HK-2 (cell line): ENCODE measurements around the gene SCYL1.
"Not testable (repeated sequence)": the region's sequence is repeated elsewhere in the genome, so short reads cannot be mapped to it uniquely, and the experiment has no call there.

ENCODE experiments used
- DNase-seq: peaks from one replicate; pipeline ENCODE4 v3.0.0-alpha.2; 2018; ENCODE audit not compliant: unreplicated experiment

The SCYL1 gene

DNA sequence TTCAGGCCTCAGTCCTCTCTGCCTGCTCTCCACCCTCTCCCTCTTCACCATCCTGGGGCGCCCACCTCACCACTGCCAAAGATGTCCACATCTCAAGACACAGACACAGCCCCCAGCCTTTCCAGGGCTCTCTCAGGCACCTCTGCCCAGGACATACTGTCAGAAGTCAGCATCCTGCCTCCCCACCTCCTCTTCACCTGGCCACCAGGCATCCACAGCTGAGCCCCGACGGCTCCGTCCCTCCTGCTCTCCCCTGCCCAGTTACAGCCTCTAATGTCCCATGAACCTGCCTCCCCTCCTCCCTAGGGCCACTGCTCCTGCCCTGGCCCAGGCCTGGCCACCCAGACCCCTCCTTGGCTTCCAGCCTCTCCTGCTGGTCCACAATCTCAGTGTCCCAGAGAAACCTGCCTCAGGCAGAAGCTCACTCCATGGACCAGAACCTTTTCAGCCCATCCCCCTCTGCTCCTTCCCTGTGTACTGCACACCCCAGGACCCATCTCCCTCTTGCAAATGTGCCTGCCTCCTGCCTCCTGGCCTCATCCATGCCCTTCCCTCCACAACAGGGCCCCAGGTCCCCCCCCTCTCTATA lies 30.1 kb downstream of the SCYL1 start:
- DNase-seq = no peak

DNA sequence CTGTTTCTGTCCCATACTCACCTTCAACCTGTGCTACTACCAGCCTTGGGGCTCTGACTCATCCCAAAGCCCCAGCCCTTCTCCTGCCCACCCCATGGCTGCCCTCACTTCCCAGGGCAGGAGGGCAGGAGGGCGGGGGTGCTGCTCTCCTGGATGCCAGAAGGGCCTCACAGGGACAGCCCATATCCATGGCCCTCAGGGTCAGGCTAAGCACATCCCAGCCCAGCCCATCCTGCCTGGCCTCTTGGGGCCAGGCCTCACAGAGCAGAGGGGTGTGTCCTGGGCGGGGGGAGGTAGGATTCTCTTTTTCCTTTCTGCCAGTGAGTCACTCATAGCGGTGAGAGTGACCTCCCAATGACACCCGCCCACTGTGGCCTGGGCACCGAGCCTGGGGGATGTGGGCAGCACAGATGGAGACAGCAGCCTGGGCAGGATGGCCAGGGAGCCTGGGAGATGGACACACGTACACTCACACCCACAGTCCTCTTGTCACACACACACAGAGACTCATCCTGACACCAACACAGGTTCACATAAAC lies 30.9 kb downstream of the SCYL1 start:
- peak; percentile 85 for DNase-seq

DNA sequence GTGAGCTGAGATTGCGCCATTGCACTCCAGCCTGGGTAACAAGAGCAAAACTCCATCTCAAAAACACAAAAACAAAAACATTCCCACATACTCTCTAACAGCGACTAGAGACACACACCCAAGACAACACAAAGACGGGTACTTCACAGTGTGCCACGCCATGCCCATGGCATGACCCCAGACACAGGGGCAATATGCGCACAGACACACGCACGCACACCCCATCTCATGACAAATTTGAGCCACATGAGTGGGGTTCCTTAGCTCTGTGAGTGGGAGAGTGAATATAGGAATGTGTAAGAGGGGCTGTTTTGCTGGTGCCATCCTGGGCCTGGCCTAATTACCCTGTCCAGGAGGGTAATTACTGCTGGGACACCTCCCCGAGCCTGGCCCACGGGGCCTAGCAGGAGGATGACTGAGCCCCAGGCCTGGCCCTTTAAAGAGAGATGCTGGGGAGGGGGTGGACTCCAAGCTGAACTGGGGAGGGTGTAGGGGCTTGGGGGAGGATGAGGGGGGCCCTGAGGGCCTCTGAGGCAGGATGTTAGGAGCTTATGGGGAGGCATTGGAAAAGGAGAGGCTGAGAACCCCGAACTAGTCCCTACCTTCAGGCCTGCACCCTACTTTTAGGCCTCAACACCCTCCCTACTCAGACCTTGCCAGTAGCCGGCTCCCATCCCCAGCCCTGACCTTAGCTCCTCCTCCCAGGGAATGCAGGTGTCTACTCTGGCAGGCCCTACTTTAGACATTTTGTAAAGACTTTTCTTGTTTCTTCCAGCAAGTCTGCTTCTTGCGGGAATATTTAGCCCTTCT lies 31.8 kb downstream of the SCYL1 start:
- DNase-seq = no peak

DNA sequence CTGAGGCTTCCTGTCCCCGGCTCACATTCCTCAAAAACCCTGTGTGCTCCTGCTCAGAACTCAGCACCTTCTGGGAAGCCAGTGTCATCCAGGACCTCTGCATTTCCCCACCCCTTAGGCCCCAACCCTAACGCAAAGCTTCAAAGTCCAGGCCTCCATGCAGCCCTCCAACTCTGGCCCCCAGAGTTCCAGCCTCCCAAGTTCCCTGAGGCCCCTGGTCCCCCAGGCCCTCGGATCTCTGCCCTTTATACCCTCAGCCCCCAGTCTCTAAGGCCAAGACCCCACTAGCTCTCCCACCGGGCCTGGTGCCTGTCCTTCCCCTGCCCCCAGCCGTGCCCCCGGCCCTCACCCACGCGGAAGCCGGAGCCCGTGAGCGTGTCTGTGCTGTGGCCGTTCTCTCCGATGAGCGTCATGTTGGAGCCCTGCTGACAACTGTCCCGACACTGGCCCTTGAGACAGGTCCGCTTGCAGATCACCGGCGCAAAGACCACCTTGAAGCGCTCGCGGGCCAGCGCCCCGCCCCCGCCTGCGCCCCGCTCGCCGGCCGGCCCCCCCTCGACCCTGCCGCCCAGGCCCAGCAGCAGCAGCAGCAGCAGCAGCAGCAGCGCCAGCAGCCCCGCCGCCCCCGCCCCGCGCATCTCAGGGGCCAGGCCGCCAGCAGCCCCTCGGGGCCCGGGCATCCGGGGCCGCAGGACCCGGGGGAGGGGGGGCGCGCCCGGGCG lies 32.6 kb downstream of the SCYL1 start:
- DNase-seq = no peak

DNA sequence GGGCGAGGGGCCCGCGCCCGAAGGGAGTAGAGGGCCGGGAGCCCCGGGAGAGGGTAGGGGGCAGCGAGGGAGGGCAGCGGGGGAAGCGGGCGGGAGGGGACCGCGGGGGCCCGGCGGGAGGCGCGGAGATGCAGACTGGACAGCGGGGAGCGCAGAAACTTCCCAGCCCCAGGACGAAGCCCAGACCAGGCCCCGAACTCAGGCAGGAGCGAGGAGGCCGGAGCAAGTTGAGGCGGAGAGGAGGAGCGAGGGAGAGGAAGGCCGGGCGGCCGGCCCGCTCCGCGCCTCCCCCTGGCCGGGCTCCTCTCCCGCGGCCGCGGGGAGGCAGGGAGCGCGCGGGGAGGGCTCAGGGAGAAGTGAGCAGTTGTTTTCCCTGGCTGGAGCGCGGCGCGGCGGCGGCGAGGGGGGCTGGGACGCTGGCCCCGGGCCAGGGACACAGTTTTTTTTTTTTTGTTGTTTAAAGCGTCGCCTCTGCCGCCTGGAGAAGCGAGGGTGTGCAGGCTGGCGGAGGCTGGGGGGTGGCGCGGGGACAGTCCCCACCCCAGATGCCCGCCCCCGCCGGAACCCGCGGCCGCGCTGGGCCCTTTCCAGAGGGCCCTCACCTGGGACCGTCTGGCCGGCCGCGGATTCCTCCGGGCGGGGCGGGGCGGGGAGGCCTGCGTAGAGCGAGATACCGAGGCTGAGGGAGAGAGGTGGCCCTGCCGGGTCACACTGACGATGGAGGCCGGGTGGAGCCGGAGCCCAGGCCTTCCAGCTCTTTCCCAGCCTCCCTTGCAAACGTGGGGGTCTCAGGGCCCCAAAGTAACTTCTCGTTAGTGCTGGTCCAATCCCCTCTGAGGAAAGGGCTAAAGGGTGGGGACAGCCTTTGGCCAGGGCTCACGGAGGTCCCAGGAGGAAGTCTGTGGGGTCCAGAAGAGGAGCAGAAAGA lies 33.4 kb downstream of the SCYL1 start, which contains the start of gene LTBP3:
LTBP3 (minus strand) TSS at position 358 of the 928 bp plus-strand sequence. CDS start 400 bp downstream, outside the sequence.
- DNase-seq = peak; percentile 75

DNA sequence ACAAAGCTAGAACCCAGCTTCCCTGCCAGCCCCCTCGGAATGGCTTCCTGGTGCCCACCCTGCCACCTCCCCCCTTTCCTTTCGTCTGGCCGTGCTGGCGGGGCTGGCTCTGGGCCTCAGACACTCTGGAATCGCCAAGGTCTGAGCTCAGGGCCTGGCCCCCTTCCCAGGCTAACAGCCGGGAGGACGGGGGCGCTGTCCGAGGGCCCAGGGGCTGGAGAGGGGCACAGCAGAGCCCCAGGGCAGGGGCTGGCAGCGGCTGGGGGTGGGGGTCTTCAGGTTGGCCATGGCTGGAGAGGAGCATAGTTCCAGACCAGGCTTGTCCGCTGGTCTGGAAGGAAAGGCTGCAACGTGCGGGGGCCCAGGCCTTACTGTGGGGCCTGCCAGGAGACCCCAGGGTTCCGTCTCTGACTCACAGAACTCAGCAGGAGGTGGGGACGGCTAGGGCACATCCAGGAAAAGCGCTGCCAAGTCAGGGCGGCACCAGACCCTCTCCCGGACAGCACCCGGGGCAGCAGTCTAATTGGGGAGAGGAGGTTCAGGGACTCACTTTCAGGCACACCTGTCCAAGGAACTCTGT lies 34.1 kb downstream of the SCYL1 start:
- DNase-seq = no peak

DNA sequence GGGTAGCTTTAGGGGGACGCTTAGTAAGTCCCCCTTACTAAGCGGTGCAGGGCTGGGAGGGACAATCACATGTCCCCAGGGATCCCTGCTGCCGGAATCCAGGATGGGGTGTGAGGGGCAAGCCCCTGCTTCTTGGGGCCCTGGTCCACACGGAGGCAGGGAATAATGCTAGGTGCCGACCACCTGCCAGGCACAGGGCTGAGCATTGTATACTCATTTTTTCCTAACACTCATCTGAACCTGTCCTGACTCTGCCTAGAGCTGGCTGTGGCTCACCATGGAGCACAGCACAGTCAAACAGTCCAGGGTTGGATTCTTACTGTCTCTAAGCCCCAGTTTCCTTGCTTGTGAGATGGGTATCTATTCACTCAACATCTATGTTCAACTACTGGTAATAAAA lies 34.7 kb downstream of the SCYL1 start:
- DNase-seq = no peak

DNA sequence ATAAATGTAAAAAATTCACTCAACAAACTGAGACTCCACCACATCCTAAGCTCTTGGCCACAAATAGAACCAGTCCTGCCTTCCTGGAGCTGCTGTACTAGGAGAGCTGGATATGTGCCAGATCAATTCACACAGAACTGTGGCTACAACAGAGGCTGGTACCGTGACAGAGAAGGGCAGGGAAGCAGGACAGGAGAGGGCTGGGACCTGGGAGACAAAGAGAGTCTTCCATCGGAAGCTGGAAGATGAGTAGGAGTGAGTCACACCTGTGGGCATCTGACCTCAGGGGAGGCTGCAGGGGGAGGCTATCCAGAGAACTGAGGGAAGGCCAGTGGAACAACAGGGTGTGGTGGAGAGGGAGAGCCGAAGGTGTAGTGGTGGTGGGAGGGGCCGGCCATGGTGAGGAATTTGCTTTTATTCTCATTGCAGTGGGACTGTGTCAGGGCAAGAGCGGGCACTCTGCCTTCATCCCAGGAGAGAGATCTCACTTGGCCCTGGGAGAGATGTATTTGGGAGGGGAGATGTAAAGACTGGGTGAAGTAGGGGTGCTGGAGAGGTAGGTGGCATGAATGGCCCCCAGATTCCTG lies 35.2 kb downstream of the SCYL1 start:
- DNase-seq = peak; percentile 77

DNA sequence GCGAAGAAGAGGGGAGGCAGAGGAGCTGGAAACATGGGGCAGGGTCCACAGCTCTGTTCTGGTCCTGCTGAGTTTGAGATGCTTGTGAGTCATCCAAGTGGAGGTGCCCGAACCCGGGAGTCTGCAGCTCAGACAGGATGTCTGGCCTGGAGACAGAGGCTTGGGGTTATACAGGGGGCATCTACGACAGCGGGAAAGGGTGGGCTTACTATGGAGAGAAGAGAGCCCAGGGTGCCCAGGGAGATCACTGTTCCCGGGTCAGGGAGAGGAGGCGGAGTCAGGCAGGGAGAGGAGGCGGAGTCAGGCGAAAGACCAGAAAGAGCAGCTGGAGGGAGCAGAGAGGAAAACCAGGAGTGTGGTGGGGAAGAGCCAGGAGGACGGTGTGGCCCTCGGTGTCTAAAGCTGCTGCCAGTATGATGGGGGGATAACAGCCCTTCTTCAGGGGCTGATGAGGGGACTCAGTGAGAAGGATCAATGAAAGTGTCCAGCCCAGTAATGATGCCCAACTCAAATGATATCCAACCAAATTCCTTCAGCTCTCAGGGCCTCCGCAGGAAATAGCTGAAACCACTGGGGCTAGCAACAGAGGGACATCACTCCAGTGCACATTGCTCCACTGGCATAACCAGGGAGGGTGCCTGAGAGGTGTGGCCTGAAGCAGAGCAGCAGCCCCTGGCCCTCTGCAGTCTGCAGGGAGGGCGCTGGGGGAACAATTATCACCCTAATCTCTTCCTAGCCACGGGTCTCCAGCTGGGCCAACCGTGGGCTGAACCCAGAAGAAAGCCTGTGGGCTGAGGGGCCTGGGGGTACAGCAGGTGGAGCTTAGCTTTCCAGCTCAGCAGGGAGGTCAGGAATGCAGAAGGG lies 35.9 kb downstream of the SCYL1 start:
- peak; percentile 58 for DNase-seq

DNA sequence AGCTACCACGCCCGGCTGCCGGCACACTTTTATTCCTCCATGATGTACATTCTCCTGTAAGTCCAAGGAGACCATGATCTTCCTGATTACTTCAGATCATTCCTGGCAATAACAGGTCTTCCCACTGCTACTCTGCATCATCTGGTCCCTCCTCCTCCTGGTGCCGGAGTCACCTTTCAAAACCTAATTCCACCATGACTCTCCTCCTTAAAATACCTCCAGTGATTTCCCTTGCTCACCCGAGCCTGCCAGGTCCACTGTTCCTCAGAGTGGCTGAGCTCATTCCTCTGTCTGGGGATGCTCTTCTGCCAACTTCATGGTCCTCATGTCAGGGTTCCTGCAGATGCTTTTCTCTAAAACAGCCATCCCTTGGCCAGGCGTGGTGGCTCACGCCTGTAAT lies 37.1 kb downstream of the SCYL1 start:
- no peak for DNase-seq

DNA sequence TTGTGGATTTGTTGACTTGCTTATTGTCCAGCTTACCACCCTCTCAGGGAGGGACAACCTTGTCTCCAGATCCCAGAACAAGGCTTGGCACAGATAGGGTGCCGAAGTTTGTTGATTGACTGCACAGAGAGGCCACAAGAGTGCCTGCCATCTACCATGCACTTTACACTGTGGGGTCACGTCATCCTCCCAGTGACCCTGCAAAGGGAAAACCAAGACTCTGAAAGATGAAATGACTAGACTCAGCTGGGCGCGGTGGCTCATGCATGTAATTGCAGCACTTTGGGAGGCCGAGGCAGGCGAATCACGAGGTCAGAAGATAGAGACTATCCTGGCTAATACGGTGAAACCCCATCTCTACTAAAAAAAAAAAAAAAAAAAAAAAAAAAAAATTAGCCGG lies 37.9 kb downstream of the SCYL1 start:
- no peak for DNase-seq

DNA sequence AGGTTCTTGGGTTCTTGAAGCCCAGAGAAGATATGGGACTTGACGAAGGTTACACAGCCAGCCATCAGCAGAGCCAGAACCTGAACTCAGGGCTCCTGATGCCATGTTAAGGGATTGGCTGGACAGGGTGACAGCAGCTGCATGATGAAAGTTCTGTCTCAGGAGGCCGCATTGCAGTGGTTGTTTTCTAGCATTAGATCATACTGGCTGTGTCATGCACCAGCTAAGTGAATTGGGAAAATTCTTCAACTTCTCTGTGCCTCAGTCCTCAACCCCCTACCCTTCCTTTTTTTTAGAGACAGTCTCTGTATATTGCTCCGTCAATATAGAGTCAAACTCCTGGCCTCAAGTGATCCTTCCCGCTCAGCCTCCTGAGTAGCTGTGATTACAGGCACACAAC lies 38.7 kb downstream of the SCYL1 start:
- DNase-seq = no peak

DNA sequence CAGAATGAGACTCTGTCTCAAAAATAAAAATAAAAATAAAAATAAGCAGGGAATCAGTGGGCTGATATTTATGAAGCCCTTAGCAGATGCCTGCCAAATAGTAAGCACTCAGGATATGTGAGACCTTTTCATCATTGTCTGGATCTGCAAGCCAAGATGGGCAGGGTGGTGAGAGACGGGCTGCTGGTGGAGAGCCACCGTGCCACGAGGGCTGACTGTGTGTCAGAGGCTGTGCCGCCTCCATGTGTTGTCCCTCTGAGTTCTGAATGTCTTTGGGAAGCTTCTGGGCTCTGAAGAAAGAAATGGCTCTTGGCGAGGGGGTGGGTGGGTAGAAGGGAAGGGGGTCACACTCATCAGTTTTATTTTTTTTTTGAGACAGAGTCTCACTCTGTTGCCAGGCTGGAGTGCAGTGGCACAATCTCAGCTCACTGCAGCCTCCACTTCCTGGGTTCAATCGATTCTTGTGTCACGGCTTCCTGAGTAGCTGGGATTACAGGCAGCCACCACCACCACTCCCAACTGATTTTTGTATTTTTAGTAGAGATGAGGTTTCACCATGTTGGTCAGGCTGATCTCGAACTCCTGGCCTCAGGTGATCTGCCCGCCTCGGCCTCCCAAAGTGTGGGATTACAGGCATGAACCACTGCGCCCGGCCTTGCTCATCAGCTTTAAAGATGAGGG lies 40.1 kb downstream of the SCYL1 start:
- not testable (repeated sequence) for DNase-seq

DNA sequence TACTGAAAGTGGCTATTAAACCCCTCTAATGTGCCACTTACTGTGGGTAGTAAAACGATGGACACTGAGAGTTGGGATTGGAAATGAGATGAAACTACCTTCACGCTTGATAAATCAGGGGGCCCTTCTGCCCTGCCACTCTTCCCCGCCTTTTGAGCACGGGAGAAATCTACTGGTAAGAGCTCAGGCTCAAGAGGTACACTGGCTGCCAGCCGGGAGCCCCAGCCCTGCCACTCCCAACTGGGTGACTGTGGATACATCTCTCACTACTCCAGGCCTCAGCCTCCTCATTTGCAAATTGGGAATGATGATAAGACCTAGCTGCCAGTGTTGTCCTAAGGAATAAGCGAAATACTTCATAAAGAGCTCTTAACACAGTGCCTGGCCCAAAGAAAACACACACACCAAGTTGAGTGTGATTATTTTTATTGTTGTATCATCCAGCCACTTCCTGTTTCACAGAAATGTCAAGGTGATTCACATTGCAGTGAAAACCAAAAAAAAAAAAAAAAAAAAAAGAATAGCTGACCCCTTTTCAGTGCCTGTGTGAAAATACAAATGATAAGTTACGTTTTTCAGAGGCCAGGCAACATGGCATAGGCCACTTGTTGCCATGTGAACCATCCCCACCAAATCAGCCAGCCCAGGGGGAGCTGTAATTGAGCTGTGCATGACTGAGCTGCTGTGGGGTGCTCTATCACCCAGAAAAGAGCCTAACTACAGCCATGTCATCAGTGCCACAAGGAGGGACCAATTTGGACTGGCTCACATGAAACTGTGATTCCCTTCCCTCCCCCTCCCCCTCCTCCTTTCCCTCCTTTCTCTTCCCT lies 41.0 kb downstream of the SCYL1 start:
- no peak for DNase-seq

DNA sequence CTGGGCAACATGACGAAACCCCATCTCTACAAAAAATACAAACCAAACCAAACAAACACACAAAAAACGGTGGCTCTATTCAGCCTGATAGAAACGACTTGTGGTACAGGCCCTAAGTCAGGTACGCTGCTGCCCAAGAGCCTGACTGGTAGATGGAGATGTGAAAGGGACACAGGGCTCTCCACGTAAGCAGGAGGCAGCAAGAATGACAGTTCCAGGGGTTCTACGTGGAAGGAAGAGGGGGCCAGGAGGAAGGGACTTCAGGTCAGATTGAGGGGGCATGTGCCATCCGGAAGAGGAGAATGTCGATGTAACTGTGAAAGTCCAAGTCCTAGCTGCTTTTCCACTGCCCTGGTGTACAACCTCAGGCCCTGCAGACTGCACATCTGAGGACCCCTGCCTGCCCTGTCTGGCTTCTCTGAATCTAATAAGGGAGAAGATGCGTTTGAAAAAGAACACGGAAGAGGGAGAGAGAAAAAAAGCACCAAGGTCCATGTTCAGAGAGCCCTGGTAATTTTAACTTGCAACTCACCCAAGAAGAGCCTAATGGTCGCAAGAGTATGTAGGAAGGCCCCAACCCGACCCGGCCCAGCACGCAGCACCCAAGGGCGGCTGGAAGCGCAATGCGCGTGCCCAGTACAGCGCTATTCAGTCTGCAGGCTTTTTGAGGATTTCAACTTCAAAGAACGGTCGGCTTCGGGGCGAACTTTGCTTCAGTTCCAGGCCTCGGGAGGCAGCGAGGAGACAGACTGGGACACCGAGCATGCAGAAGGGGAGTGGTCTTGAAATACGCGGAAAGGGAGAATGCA lies 44.5 kb downstream of the SCYL1 start:
- no peak for DNase-seq

DNA sequence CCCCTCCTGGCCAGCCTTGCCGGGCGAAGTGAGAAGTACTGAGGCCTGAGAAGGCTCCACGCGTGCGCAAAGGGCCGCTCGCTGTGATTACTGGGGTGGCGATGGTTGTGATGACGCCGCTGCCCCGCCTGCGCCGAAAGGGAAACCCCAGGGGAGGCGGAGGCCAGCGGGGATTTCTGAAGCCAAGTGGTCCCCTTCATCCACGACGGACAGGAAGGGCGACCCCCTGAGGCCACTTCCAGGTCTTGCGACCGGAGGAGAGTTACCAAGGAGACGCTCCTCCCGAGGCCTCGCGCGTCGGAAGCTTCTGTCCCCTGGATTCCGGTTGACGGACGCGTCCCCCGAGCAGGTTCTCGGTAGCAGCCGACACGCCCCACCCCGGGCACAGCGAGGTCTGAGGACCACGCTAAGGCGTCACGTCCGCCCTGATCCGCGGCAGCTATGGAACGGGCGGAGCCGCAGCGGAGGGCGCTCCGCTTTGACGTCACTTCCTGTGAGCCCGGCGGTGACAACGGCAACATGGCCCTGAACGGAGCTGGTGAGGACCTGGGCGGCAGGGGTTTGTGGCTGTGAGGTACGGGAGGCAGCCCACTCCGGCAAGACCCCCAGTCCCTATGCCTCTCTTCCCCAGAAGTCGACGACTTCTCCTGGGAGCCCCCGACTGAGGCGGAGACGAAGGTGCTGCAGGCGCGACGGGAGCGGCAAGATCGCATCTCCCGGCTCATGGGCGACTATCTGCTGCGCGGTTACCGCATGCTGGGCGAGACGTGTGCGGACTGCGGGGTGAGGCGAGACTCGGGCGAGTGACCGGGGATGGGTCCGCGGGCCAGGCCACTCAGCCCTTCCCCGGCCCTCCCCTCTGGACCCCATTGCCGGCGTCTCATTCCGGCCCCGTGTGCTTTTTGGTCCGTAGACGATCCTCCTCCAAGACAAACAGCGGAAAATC lies 45.4 kb downstream of the SCYL1 start, which contains the start of gene ZNRD2:
ZNRD2 (plus strand) TSS at position 505 of the 946 bp plus-strand sequence; CDS start at position 520, 15 bp downstream.
- DNase-seq = peak; percentile 94
